Forelimb muscle (tissue), 1 donor: ENCODE results near the gene NHSL1. TPM values are rescaled to one million over a fixed set of nuclear protein-coding genes. Genes with fewer than 3 reads are reported as not detected.
A peak's percentile ranks its signal among the peaks of the same experiment; 100 is the strongest.

Source experiments
- DNase-seq: peaks from one replicate; pipeline ENCODE4 v3.0.0-alpha.2; 2013; ENCODE audit warnings: low read depth
- polyA plus RNA-seq: library from polyadenylated mRNA; unstranded; fragments of 120-200 nt; gene quantifications from one replicate; pipeline ENCODE4 v1.2.1, GENCODE V29; 2013; ENCODE audit not compliant: insufficient read length

NHSL1 gene
- polyA plus RNA-seq, 1 donor, result 23.6 TPM

GRCh38 chr6:138497286-138497685, 2.0 kb downstream of the NHSL1 start:
- DNase-seq, result no peak

GRCh38 chr6:138494312-138494711, 5.0 kb downstream of the NHSL1 start:
- DNase-seq, result no peak

- DNase-seq, result peak; percentile 64
These were observed 5.9 kb downstream of the NHSL1 start for GRCh38 chr6:138493413-138493812.

- DNase-seq, result no peak
These were observed 6.4 kb downstream of the NHSL1 start for GRCh38 chr6:138492871-138493270.

GRCh38 chr6:138492113-138492512, 7.2 kb downstream of the NHSL1 start:
- no peak for DNase-seq

- DNase-seq, result no peak
These were observed 8.3 kb downstream of the NHSL1 start for GRCh38 chr6:138491017-138491416.

- no peak for DNase-seq
These were observed 9.4 kb downstream of the NHSL1 start for GRCh38 chr6:138489846-138490245.

GRCh38 chr6:138487102-138487604, 12.1 kb downstream of the NHSL1 start:
- no peak for DNase-seq

- no peak for DNase-seq
These were observed 12.8 kb downstream of the NHSL1 start for GRCh38 chr6:138486249-138487101.

GRCh38 chr6:138485586-138486248, 13.6 kb downstream of the NHSL1 start:
- DNase-seq, result no peak

- DNase-seq, result no peak
These were observed 14.2 kb downstream of the NHSL1 start for GRCh38 chr6:138485005-138485545.

GRCh38 chr6:138484018-138484731, 15.1 kb downstream of the NHSL1 start:
- no peak for DNase-seq

GRCh38 chr6:138482816-138483215, 16.5 kb downstream of the NHSL1 start:
- DNase-seq, result no peak

GRCh38 chr6:138480279-138480949, 18.9 kb downstream of the NHSL1 start:
- DNase-seq, result no peak

GRCh38 chr6:138477913-138478539, 21.3 kb downstream of the NHSL1 start:
- DNase-seq, result no peak

GRCh38 chr6:138476116-138476515, 23.2 kb downstream of the NHSL1 start:
- DNase-seq, result no peak

- no peak for DNase-seq
These were observed 26.1 kb downstream of the NHSL1 start for GRCh38 chr6:138473144-138473543.

- no peak for DNase-seq
These were observed 30.8 kb downstream of the NHSL1 start for GRCh38 chr6:138468320-138469015.

- no peak for DNase-seq
These were observed 31.4 kb downstream of the NHSL1 start for GRCh38 chr6:138467901-138468300.

- DNase-seq, result no peak
These were observed 34.2 kb downstream of the NHSL1 start for GRCh38 chr6:138465007-138465645.
